OCI-LY7 (cell line): ENCODE results near the gene VPS50.

Experiments used
- CTCF ChIP-seq: fragments of 200-600 bp; sonication (generic); conservative IDR thresholded peaks from 2 replicates; pipeline ENCODE4 v1.5.1; 2014; ENCODE audit warnings: mild to moderate bottlenecking, antibody characterized with exemption, low read length, moderate library complexity, mixed read lengths
- EZH2phosphoT487 ChIP-seq: fragments of 200-600 bp; sonication (generic); IDR thresholded peaks from 2 replicates; pipeline ENCODE4 v1.6.1; 2018; ENCODE audit warnings: low read depth, borderline replicate concordance, mild to moderate bottlenecking, mixed run types, antibody characterized with exemption, low read length, moderate library complexity, mixed read lengths

- TF ChIP-seq CTCF (no peak), EZH2phosphoT487 (no peak)
Observed at GRCh38 chr7:93262535-93262934, 30.4 kb downstream of the VPS50 start.
